Panc1 (cell line): ENCODE data around the gene NDUFAF4.

Source experiments
- CTCF ChIP-seq: fragments of 450-650 bp; IDR thresholded peaks from 2 replicates; pipeline ENCODE4 v1.5.1; 2017; ENCODE audit warnings: mild to moderate bottlenecking
- POLR2AphosphoS5 ChIP-seq: IDR thresholded peaks from 2 replicates; pipeline ENCODE4 v1.6.1; 2012; ENCODE audit warnings: mild to moderate bottlenecking, low read depth, low read length, moderate library complexity
- REST ChIP-seq, 2 experiments: IDR thresholded peaks; 2 replicates each; pipeline ENCODE4 v1.6.1; 2011 to 2012; ENCODE audit warnings: low read depth in 2 of 2, control low read depth in 1 of 2, low read length in 1 of 2, mild to moderate bottlenecking in 1 of 2, moderate library complexity in 1 of 2; ENCODE audit not compliant: insufficient read depth in 1 of 2

GRCh38 chr6:96942676-96943075 is 45.0 kb upstream of the NDUFAF4 start:
- no peak for TF ChIP-seq CTCF
- no peak for TF ChIP-seq REST (IDR thresholded peaks at IDR 0.05; ENCODE audit: insufficient read depth in 1 of 2, low read depth in 2 of 2, low read length in 1 of 2)
- TF ChIP-seq POLR2AphosphoS5: no peak
